ENCODE measurements around the gene ARFGAP1. TPM values are rescaled to one million over a fixed set of nuclear protein-coding genes. Genes with fewer than 3 reads are reported as not detected.

ARFGAP1 gene
- polyA plus RNA-seq, 1 donor (not counting 4 experiments of a cell fraction or from before 2014, with no cell fraction given): 31.5 TPM

DNA sequence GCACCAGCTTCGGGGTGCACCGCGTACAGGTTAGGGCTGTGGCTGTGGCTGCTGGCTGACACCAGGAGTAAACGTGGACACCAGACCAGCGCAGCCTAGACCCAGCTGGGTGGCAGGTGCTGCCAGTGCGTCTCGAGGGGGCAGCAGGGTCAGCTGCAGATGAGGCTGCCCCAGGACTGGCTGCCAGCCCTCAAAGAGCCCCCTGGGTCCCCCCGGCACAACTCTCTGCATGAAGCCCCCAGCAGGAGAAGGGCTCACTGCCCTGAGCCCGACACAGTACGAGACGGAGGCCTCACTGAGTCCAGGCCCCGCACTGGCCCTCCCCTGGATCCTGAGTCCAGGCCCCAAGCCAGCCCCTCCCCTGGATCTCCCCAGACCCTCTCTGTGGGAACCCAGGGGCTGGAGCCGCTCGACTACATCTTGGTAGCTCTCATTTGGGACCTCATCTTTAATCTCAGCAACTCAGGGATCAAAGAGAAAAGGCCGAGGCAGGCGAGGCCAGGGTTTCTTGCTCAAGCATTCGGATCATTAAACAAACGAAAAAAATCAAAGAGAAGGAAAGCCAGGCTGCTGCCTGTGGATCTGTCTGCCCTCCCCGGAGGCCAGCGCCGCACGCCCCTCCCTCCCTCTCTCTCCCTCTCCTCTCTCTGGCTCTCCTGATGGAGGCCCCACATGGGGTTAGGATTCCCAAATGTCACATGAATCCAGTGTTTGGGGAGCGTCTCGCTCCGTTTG, 11.4 kb upstream of the ARFGAP1 start:
- H3K9me1 ChIP-seq (ENCODE audit: control insufficient read depth, extremely low read depth, insufficient read depth, low read length): no peaks in the 10 kb centered on the region
- no peak overlapping the region for H3K27ac ChIP-seq (ENCODE audit: control insufficient read depth, insufficient read depth, low read length)
- no peak overlapping the region for H3K9ac ChIP-seq (ENCODE audit: control insufficient read depth, extremely low read depth, insufficient read depth, low read length)
- H3K4me3 ChIP-seq (ENCODE audit: control insufficient read depth in 2 of 3, extremely low read depth in 1 of 3, insufficient read depth in 2 of 3, low read depth in 1 of 3, low read length in 3 of 3): no peak overlapping the region
- DNase-seq (ENCODE audit: low read depth, low spot score) (no peak), FAIRE-seq (no peak)
- H3K4me1 ChIP-seq (ENCODE audit: control insufficient read depth, extremely low read depth, insufficient read depth, low read length): peaks cover 8% of the 10 kb centered on the region
- H3K9me3 ChIP-seq (ENCODE audit: control insufficient read depth, low read depth, low read length): no peaks in the 10 kb centered on the region
- H3K79me2 ChIP-seq (ENCODE audit: control insufficient read depth, insufficient read depth, low read length): no peaks in the 10 kb centered on the region
- no peak for TF ChIP-seq EZH2 (IDR thresholded peaks at IDR 0.05; ENCODE audit: low read length)
- TF ChIP-seq, protein P1, sequence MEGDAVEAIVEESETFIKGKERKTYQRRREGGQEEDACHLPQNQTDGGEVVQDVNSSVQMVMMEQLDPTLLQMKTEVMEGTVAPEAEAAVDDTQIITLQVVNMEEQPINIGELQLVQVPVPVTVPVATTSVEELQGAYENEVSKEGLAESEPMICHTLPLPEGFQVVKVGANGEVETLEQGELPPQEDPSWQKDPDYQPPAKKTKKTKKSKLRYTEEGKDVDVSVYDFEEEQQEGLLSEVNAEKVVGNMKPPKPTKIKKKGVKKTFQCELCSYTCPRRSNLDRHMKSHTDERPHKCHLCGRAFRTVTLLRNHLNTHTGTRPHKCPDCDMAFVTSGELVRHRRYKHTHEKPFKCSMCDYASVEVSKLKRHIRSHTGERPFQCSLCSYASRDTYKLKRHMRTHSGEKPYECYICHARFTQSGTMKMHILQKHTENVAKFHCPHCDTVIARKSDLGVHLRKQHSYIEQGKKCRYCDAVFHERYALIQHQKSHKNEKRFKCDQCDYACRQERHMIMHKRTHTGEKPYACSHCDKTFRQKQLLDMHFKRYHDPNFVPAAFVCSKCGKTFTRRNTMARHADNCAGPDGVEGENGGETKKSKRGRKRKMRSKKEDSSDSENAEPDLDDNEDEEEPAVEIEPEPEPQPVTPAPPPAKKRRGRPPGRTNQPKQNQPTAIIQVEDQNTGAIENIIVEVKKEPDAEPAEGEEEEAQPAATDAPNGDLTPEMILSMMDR (optimal IDR thresholded peaks at IDR 0.05 in 1 of 3, IDR thresholded peaks at IDR 0.05 in 1 of 3, conservative IDR thresholded peaks at IDR 0.05 in 1 of 3; ENCODE audit: extremely low read depth in 1 of 3, insufficient read depth in 2 of 3, low read length in 3 of 3): no peak
- peaks cover 25% of the 10 kb centered on the region for H3K27me3 ChIP-seq (ENCODE audit: control insufficient read depth, extremely low read depth, insufficient read depth, low read length)
- H3K4me2 ChIP-seq (ENCODE audit: control insufficient read depth, extremely low read depth, insufficient read depth, low read depth, low read length): no peak overlapping the region
- H2AFZ ChIP-seq (ENCODE audit: control insufficient read depth, low read length): no peak overlapping the region
- dilution Hi-C loops (cut with MboI; ENCODE audit: extremely low pct_ligation_motif_present, low sequenced_read_pairs): no loop called here
- no peaks in the 10 kb centered on the region for H3K36me3 ChIP-seq (ENCODE audit: control insufficient read depth in 2 of 2, extremely low read depth in 1 of 2, insufficient read depth in 2 of 2, low read length in 2 of 2)
- no peaks in the 10 kb centered on the region for H4K20me1 ChIP-seq (ENCODE audit: control insufficient read depth, extremely low read depth, insufficient read depth, low read length)

DNA sequence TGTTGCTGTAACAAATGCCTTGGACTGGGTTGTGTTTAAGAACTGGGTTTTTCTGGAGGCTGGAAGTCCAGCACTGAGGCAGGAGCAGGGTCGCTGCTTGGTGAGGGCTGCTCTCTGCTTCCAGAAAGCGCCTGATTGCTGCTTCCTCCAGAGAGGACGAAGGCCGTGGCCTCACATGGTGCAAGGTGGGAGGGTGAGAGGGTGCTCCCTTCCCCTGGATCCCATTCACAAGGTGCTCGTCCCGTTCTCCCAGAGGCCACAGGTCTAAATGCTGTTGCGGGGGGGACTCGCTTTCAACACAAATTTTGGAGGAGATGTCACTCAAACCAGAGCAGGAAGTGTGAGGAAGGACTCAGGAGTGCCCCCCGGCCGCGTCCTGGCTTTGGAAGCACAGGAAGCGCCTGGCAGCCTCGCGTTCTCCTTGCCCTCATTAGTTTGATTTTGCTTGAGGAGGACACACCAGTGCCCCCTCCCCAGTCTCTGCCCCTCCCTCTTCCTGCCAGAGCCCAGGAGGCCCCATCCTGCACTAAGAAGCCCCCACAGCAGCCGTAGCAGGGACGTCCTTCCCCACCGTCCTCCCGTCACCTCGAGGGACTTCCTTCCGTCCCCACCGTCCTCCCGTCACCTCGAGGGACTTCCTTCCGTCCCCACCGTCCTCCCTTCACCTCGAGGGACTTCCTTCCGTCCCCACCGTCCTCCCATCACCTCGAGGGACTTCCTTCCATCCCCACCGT, 10.7 kb upstream of the ARFGAP1 start:
- FAIRE-seq (no peak), DNase-seq (ENCODE audit: low read depth, low spot score) (no peak)
- peaks cover under 1% of the 10 kb centered on the region for H3K4me1 ChIP-seq (ENCODE audit: control insufficient read depth, extremely low read depth, insufficient read depth, low read length)
- no peak overlapping the region for H3K9ac ChIP-seq (ENCODE audit: control insufficient read depth, extremely low read depth, insufficient read depth, low read length)
- no peak overlapping the region for H3K4me3 ChIP-seq (ENCODE audit: control insufficient read depth in 2 of 3, extremely low read depth in 1 of 3, insufficient read depth in 2 of 3, low read depth in 1 of 3, low read length in 3 of 3)
- H3K27me3 ChIP-seq (ENCODE audit: control insufficient read depth, extremely low read depth, insufficient read depth, low read length): peaks cover 25% of the 10 kb centered on the region
- dilution Hi-C loops (cut with MboI; ENCODE audit: extremely low pct_ligation_motif_present, low sequenced_read_pairs): no loop called here
- H3K9me3 ChIP-seq (ENCODE audit: control insufficient read depth, low read depth, low read length): no peaks in the 10 kb centered on the region
- no peaks in the 10 kb centered on the region for H4K20me1 ChIP-seq (ENCODE audit: control insufficient read depth, extremely low read depth, insufficient read depth, low read length)
- H2AFZ ChIP-seq (ENCODE audit: control insufficient read depth, low read length): no peak overlapping the region
- no peak overlapping the region for H3K4me2 ChIP-seq (ENCODE audit: control insufficient read depth, extremely low read depth, insufficient read depth, low read depth, low read length)
- H3K9me1 ChIP-seq (ENCODE audit: control insufficient read depth, extremely low read depth, insufficient read depth, low read length): no peaks in the 10 kb centered on the region
- H3K36me3 ChIP-seq (ENCODE audit: control insufficient read depth in 2 of 2, extremely low read depth in 1 of 2, insufficient read depth in 2 of 2, low read length in 2 of 2): no peaks in the 10 kb centered on the region
- H3K27ac ChIP-seq (ENCODE audit: control insufficient read depth, insufficient read depth, low read length): no peak overlapping the region
- no peak for TF ChIP-seq EZH2 (IDR thresholded peaks at IDR 0.05; ENCODE audit: low read length)
- TF ChIP-seq, protein P1 (optimal IDR thresholded peaks at IDR 0.05 in 1 of 3, IDR thresholded peaks at IDR 0.05 in 1 of 3, conservative IDR thresholded peaks at IDR 0.05 in 1 of 3; ENCODE audit: extremely low read depth in 1 of 3, insufficient read depth in 2 of 3, low read length in 3 of 3): no peak
- H3K79me2 ChIP-seq (ENCODE audit: control insufficient read depth, insufficient read depth, low read length): no peaks in the 10 kb centered on the region
